Upper lobe of right lung (tissue), 1 donor: ENCODE results near the gene UBE2E1. TPM values are rescaled to one million over a fixed set of nuclear protein-coding genes. Genes with fewer than 3 reads are reported as not detected.
A peak's percentile ranks its signal among the peaks of the same experiment; 100 is the strongest.
"Not testable (repeated sequence)": the region's sequence is repeated elsewhere in the genome, so short reads cannot be mapped to it uniquely, and the experiment has no call there.

ENCODE experiments used
- ATAC-seq: fragments of 200-7000 bp; cut with Tn5 transposase; one replicate; pipeline ENCODE4 v1.9.1; 2020; ENCODE audit warnings: mild to moderate bottlenecking, moderate library complexity
- DNase-seq: peaks from one replicate; pipeline ENCODE4 v3.0.0-alpha.2; 2020
- H3K27ac ChIP-seq: fragments of 200-600 bp; one replicate; pipeline ENCODE4 v1.8.0; 2022
- H3K27me3 ChIP-seq: fragments of 200-600 bp; one replicate; pipeline ENCODE4 v1.8.0; 2022; ENCODE audit warnings: mild to moderate bottlenecking
- H3K36me3 ChIP-seq: fragments of 200-600 bp; one replicate; pipeline ENCODE4 v1.8.0; 2022
- H3K4me1 ChIP-seq: fragments of 200-600 bp; one replicate; pipeline ENCODE4 v1.8.0; 2022
- H3K4me3 ChIP-seq: fragments of 200-600 bp; one replicate; pipeline ENCODE4 v1.8.0; 2022; ENCODE audit warnings: mild to moderate bottlenecking
- H3K9me3 ChIP-seq: fragments of 200-600 bp; one replicate; pipeline ENCODE4 v1.8.0; 2022
- CTCF ChIP-seq: fragments of 200-600 bp; IDR thresholded peaks from one replicate; pipeline ENCODE4 v1.8.0; 2022; ENCODE audit warnings: antibody characterized with exemption
- intact Hi-C: fragments of 100-400 bp; cut with DNase I; formaldehyde crosslinking; loops from one replicate; pipeline ENCODE4 v1.11.0; 2022
- total RNA-seq: library from RNA; stranded (reverse); fragmentation: NEBNext Ultra II Directional; extraction: Animal tissue kit (Norgen Biotek cat#: 25700); gene quantifications from one replicate; pipeline ENCODE4 v1.2.1, GENCODE V29; 2021
- donor health status: DM: no; HTN: yes; CAD: no; lungs with severe emphysema.

Gene UBE2E1
- total RNA-seq, 1 donor from 2014 or later: 89.8 TPM

GRCh38 chr3:23913182-23913581, 107.4 kb downstream of the UBE2E1 start:
- DNase-seq (no peak), ATAC-seq (no peak)
- Histone ChIP-seq H3K9me3 (no peaks in the 10 kb centered on the region), H3K36me3 (peaks cover 19% of the 10 kb centered on the region), H3K4me1 (peaks cover 19% of the 10 kb centered on the region), H3K4me3 (no peak overlapping the region), H3K27ac (no peak overlapping the region), H3K27me3 (no peaks in the 10 kb centered on the region)
- no peak for TF ChIP-seq CTCF
- intact Hi-C loops: no loop called here

- intact Hi-C loops: no loop called here
- Histone ChIP-seq H3K4me3 (no peak overlapping the region), H3K27me3 (no peaks in the 10 kb centered on the region), H3K4me1 (peaks cover 28% of the 10 kb centered on the region), H3K9me3 (no peaks in the 10 kb centered on the region), H3K27ac (no peak overlapping the region), H3K36me3 (peaks cover 27% of the 10 kb centered on the region)
- no peak for TF ChIP-seq CTCF
- DNase-seq (no peak), ATAC-seq (no peak)
These were observed 108.4 kb downstream of the UBE2E1 start for GRCh38 chr3:23913873-23914743.

- Histone ChIP-seq H3K4me3 (peak overlapping the region; percentile 94), H3K27ac (no peak overlapping the region), H3K4me1 (peaks cover 31% of the 10 kb centered on the region), H3K27me3 (no peaks in the 10 kb centered on the region), H3K9me3 (no peaks in the 10 kb centered on the region), H3K36me3 (peaks cover 28% of the 10 kb centered on the region)
- TF ChIP-seq CTCF: no peak
- DNase-seq: no peak
- intact Hi-C loops: no loop called here
- ATAC-seq: no peak
These were observed 109.9 kb downstream of the UBE2E1 start for GRCh38 chr3:23915537-23916108.

- Histone ChIP-seq H3K27ac (peak overlapping the region; percentile 93), H3K27me3 (no peaks in the 10 kb centered on the region), H3K4me1 (peaks cover 31% of the 10 kb centered on the region), H3K9me3 (no peaks in the 10 kb centered on the region), H3K36me3 (peaks cover 34% of the 10 kb centered on the region), H3K4me3 (peak overlapping the region; percentile 94)
- peak; percentile 66 for ATAC-seq
- no peak for TF ChIP-seq CTCF
- DNase-seq: no peak
- intact Hi-C loops: no loop called here
These were observed 110.6 kb downstream of the UBE2E1 start for GRCh38 chr3:23916152-23916885.

- peak within 1 kb of the TSS; percentile 93 for H3K27ac ChIP-seq
- peaks cover 31% of the 10 kb centered on the region for H3K4me1 ChIP-seq
- peaks cover 40% of the 10 kb centered on the region for H3K36me3 ChIP-seq
- H3K27me3 ChIP-seq: no peaks in the 10 kb centered on the region
- intact Hi-C loops: no loop called here
- peak within 1 kb of the TSS; percentile 94 for H3K4me3 ChIP-seq
- DNase-seq: peak; percentile 98
- peak; percentile 61 for TF ChIP-seq CTCF
- peak; percentile 99 for ATAC-seq
- H3K9me3 ChIP-seq: no peaks in the 10 kb centered on the region
These were observed 111.3 kb downstream of the UBE2E1 start, which contains the start of the genes NKIRAS1 and RPL15 for GRCh38 chr3:23916886-23917678. TSS of gene NKIRAS1 (minus strand) at chr3:23916990. CDS start at chr3:23910904, 6,086 bp downstream. TSS of gene RPL15 (plus strand) at chr3:23917132. CDS start at chr3:23917860, 728 bp downstream.

GRCh38 chr3:23917679-23918303, 112.0 kb downstream of the UBE2E1 start:
- H3K27me3 ChIP-seq, ATAC-seq, H3K9me3 ChIP-seq, DNase-seq, intact Hi-C loops: not testable (repeated sequence)
- Histone ChIP-seq H3K4me1 (peaks cover 31% of the 10 kb centered on the region), H3K4me3 (peak overlapping the region; percentile 94), H3K27ac (peak overlapping the region; percentile 93), H3K36me3 (peaks cover 43% of the 10 kb centered on the region)

GRCh38 chr3:23918331-23918730, 112.6 kb downstream of the UBE2E1 start:
- H3K27me3 ChIP-seq, intact Hi-C loops, H3K9me3 ChIP-seq, DNase-seq, ATAC-seq: not testable (repeated sequence)
- Histone ChIP-seq H3K4me1 (peaks cover 28% of the 10 kb centered on the region), H3K27ac (peak overlapping the region; percentile 93), H3K4me3 (peak overlapping the region; percentile 94), H3K36me3 (peaks cover 43% of the 10 kb centered on the region)
